ENCODE measurements around the gene PPP1CB.

Gene PPP1CB

GRCh38 chr2:28758459-28758858, 6.8 kb downstream of the PPP1CB start:
- Histone ChIP-seq H3K23ac (ENCODE audit: low read length) (no peak overlapping the region), H3K4me1 (ENCODE audit: control insufficient read depth, low read depth, low read length) (no peaks in the 10 kb centered on the region), H2BK15ac (replicated peaks; ENCODE audit: low read depth) (no peak overlapping the region), H2BK120ac (ENCODE audit: low read depth, low read length) (no peak overlapping the region), H3K4me3 (ENCODE audit: low read length) (no peak overlapping the region), H3K9ac (ENCODE audit: low read length) (no peak overlapping the region), H3K27ac (ENCODE audit: low read depth, low read length) (no peak overlapping the region), H3K18ac (ENCODE audit: low read length) (no peak overlapping the region), H3K36me3 (ENCODE audit: control insufficient read depth, insufficient read depth, low read length) (no peaks in the 10 kb centered on the region), H3K79me1 (ENCODE audit: low read length) (peaks cover 5% of the 10 kb centered on the region), H4K5ac (ENCODE audit: low read length) (no peak overlapping the region), H3K79me2 (ENCODE audit: control insufficient read depth, insufficient read depth, low read length) (peaks cover 76% of the 10 kb centered on the region), H3K56ac (ENCODE audit: low read length) (no peak overlapping the region), H3K27me3 (ENCODE audit: insufficient read depth, low read length, poor library complexity) (no peaks in the 10 kb centered on the region), H4K8ac (ENCODE audit: low read depth, low read length) (no peak overlapping the region), H2AK5ac (ENCODE audit: low read length) (no peak overlapping the region), H3K4me2 (ENCODE audit: low read length) (no peak overlapping the region), H2BK5ac (ENCODE audit: low read length) (no peak overlapping the region), H3K4ac (ENCODE audit: low read depth, low read length) (no peak overlapping the region)
- no CpG with 5 or more reads among the region's 2 CpGs for WGBS (ENCODE audit: extremely low coverage, insufficient coverage, low lambda C conversion rate)
- no peak for DNase-seq

GRCh38 chr2:28761420-28761819, 9.8 kb downstream of the PPP1CB start:
- H3K4ac ChIP-seq (ENCODE audit: low read depth, low read length): no peak overlapping the region
- no peak overlapping the region for H4K8ac ChIP-seq (ENCODE audit: low read depth, low read length)
- no peak overlapping the region for H2BK5ac ChIP-seq (ENCODE audit: low read length)
- no peak overlapping the region for H3K18ac ChIP-seq (ENCODE audit: low read length)
- no peak overlapping the region for H3K23ac ChIP-seq (ENCODE audit: low read length)
- no peaks in the 10 kb centered on the region for H3K4me1 ChIP-seq (ENCODE audit: control insufficient read depth, low read depth, low read length)
- no peak overlapping the region for H2BK15ac ChIP-seq (replicated peaks; ENCODE audit: low read depth)
- no peaks in the 10 kb centered on the region for H3K27me3 ChIP-seq (ENCODE audit: insufficient read depth, low read length, poor library complexity)
- H3K9ac ChIP-seq (ENCODE audit: low read length): no peak overlapping the region
- no peaks in the 10 kb centered on the region for H3K36me3 ChIP-seq (ENCODE audit: control insufficient read depth, insufficient read depth, low read length)
- no peak for DNase-seq
- no peak overlapping the region for H3K56ac ChIP-seq (ENCODE audit: low read length)
- no peak overlapping the region for H4K5ac ChIP-seq (ENCODE audit: low read length)
- no peak overlapping the region for H3K27ac ChIP-seq (ENCODE audit: low read depth, low read length)
- H2AK5ac ChIP-seq (ENCODE audit: low read length): no peak overlapping the region
- H3K4me2 ChIP-seq (ENCODE audit: low read length): no peak overlapping the region
- H2BK120ac ChIP-seq (ENCODE audit: low read depth, low read length): no peak overlapping the region
- peaks cover 5% of the 10 kb centered on the region for H3K79me1 ChIP-seq (ENCODE audit: low read length)
- peaks cover 79% of the 10 kb centered on the region for H3K79me2 ChIP-seq (ENCODE audit: control insufficient read depth, insufficient read depth, low read length)
- no peak overlapping the region for H3K4me3 ChIP-seq (ENCODE audit: low read length)
- WGBS (ENCODE audit: extremely low coverage, insufficient coverage, low lambda C conversion rate): no CpG with 5 or more reads among the region's 3 CpGs

- no peak overlapping the region for H3K4me2 ChIP-seq (ENCODE audit: low read length)
- H3K36me3 ChIP-seq (ENCODE audit: control insufficient read depth, insufficient read depth, low read length): no peaks in the 10 kb centered on the region
- H2BK5ac ChIP-seq (ENCODE audit: low read length): no peak overlapping the region
- no peak overlapping the region for H3K56ac ChIP-seq (ENCODE audit: low read length)
- H3K79me1 ChIP-seq (ENCODE audit: low read length): peaks cover 11% of the 10 kb centered on the region
- no peak overlapping the region for H3K9ac ChIP-seq (ENCODE audit: low read length)
- 100% methylated on average over 1 of the region's 8 CpGs for WGBS (ENCODE audit: extremely low coverage, insufficient coverage, low lambda C conversion rate)
- no peak overlapping the region for H3K23ac ChIP-seq (ENCODE audit: low read length)
- H2AK5ac ChIP-seq (ENCODE audit: low read length): no peak overlapping the region
- peaks cover 74% of the 10 kb centered on the region for H3K79me2 ChIP-seq (ENCODE audit: control insufficient read depth, insufficient read depth, low read length)
- no peak overlapping the region for H2BK120ac ChIP-seq (ENCODE audit: low read depth, low read length)
- no peak overlapping the region for H3K18ac ChIP-seq (ENCODE audit: low read length)
- no peak overlapping the region for H3K27ac ChIP-seq (ENCODE audit: low read depth, low read length)
- no peak overlapping the region for H3K4ac ChIP-seq (ENCODE audit: low read depth, low read length)
- no peak overlapping the region for H4K5ac ChIP-seq (ENCODE audit: low read length)
- H3K4me1 ChIP-seq (ENCODE audit: control insufficient read depth, low read depth, low read length): no peaks in the 10 kb centered on the region
- no peak for DNase-seq
- H3K27me3 ChIP-seq (ENCODE audit: insufficient read depth, low read length, poor library complexity): no peaks in the 10 kb centered on the region
- no peak overlapping the region for H3K4me3 ChIP-seq (ENCODE audit: low read length)
- H2BK15ac ChIP-seq (replicated peaks; ENCODE audit: low read depth): no peak overlapping the region
- H4K8ac ChIP-seq (ENCODE audit: low read depth, low read length): no peak overlapping the region
Measured at GRCh38 chr2:28764909-28765711, 13.5 kb downstream of the PPP1CB start.

GRCh38 chr2:28766070-28766469, 14.4 kb downstream of the PPP1CB start:
- Histone ChIP-seq H3K23ac (ENCODE audit: low read length) (no peak overlapping the region), H3K18ac (ENCODE audit: low read length) (no peak overlapping the region), H3K4ac (ENCODE audit: low read depth, low read length) (no peak overlapping the region), H4K8ac (ENCODE audit: low read depth, low read length) (no peak overlapping the region), H3K79me2 (ENCODE audit: control insufficient read depth, insufficient read depth, low read length) (peaks cover 68% of the 10 kb centered on the region), H2BK15ac (replicated peaks; ENCODE audit: low read depth) (no peak overlapping the region), H3K27ac (ENCODE audit: low read depth, low read length) (no peak overlapping the region), H3K36me3 (ENCODE audit: control insufficient read depth, insufficient read depth, low read length) (no peaks in the 10 kb centered on the region), H3K4me1 (ENCODE audit: control insufficient read depth, low read depth, low read length) (no peaks in the 10 kb centered on the region), H3K56ac (ENCODE audit: low read length) (no peak overlapping the region), H2BK5ac (ENCODE audit: low read length) (no peak overlapping the region), H4K5ac (ENCODE audit: low read length) (no peak overlapping the region), H3K4me2 (ENCODE audit: low read length) (no peak overlapping the region), H3K79me1 (ENCODE audit: low read length) (peaks cover 9% of the 10 kb centered on the region), H3K4me3 (ENCODE audit: low read length) (no peak overlapping the region), H3K27me3 (ENCODE audit: insufficient read depth, low read length, poor library complexity) (no peaks in the 10 kb centered on the region), H2AK5ac (ENCODE audit: low read length) (no peak overlapping the region), H2BK120ac (ENCODE audit: low read depth, low read length) (no peak overlapping the region), H3K9ac (ENCODE audit: low read length) (no peak overlapping the region)
- no peak for DNase-seq
- WGBS (ENCODE audit: extremely low coverage, insufficient coverage, low lambda C conversion rate): no CpG with 5 or more reads among the region's 2 CpGs

DNA sequence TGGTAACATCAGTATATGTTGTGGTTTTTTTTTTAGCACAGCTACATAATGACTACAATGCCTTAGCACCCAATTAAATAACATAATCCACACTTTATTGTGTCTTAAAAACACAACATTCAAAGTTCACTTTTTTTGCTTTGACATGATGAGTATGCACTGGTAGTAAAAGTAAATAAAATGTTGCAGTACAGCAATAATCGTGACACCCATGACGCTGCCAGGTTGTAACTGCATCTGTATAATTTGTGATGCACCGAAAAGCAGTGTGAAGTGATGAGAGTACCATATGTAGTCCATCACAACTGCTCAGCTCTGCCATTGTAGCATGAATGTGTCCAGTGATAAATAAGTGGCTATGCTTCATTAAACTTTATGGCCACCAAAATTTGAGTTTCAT, 15.7 kb downstream of the PPP1CB start:
- no peak overlapping the region for H3K23ac ChIP-seq (ENCODE audit: low read length)
- no peak overlapping the region for H2BK120ac ChIP-seq (ENCODE audit: low read depth, low read length)
- H3K4me2 ChIP-seq (ENCODE audit: low read length): no peak overlapping the region
- no peak overlapping the region for H3K4me3 ChIP-seq (ENCODE audit: low read length)
- H3K4me1 ChIP-seq (ENCODE audit: control insufficient read depth, low read depth, low read length): no peaks in the 10 kb centered on the region
- H3K79me2 ChIP-seq (ENCODE audit: control insufficient read depth, insufficient read depth, low read length): peaks cover 64% of the 10 kb centered on the region
- H4K5ac ChIP-seq (ENCODE audit: low read length): no peak overlapping the region
- WGBS (ENCODE audit: extremely low coverage, insufficient coverage, low lambda C conversion rate): no CpG with 5 or more reads among the region's 3 CpGs
- no peaks in the 10 kb centered on the region for H3K27me3 ChIP-seq (ENCODE audit: insufficient read depth, low read length, poor library complexity)
- no peak overlapping the region for H3K18ac ChIP-seq (ENCODE audit: low read length)
- no peaks in the 10 kb centered on the region for H3K36me3 ChIP-seq (ENCODE audit: control insufficient read depth, insufficient read depth, low read length)
- peaks cover 9% of the 10 kb centered on the region for H3K79me1 ChIP-seq (ENCODE audit: low read length)
- no peak overlapping the region for H3K4ac ChIP-seq (ENCODE audit: low read depth, low read length)
- H2BK15ac ChIP-seq (replicated peaks; ENCODE audit: low read depth): no peak overlapping the region
- H3K9ac ChIP-seq (ENCODE audit: low read length): no peak overlapping the region
- H2AK5ac ChIP-seq (ENCODE audit: low read length): no peak overlapping the region
- H3K56ac ChIP-seq (ENCODE audit: low read length): no peak overlapping the region
- H4K8ac ChIP-seq (ENCODE audit: low read depth, low read length): no peak overlapping the region
- no peak for DNase-seq
- no peak overlapping the region for H3K27ac ChIP-seq (ENCODE audit: low read depth, low read length)
- no peak overlapping the region for H2BK5ac ChIP-seq (ENCODE audit: low read length)

GRCh38 chr2:28768422-28768821, 16.8 kb downstream of the PPP1CB start:
- Histone ChIP-seq H3K4me3 (ENCODE audit: low read length) (no peak overlapping the region), H2AK5ac (ENCODE audit: low read length) (no peak overlapping the region), H2BK15ac (replicated peaks; ENCODE audit: low read depth) (no peak overlapping the region), H4K5ac (ENCODE audit: low read length) (no peak overlapping the region), H2BK120ac (ENCODE audit: low read depth, low read length) (no peak overlapping the region), H3K23ac (ENCODE audit: low read length) (no peak overlapping the region), H3K79me2 (ENCODE audit: control insufficient read depth, insufficient read depth, low read length) (peaks cover 60% of the 10 kb centered on the region), H2BK5ac (ENCODE audit: low read length) (no peak overlapping the region), H4K8ac (ENCODE audit: low read depth, low read length) (no peak overlapping the region), H3K4me2 (ENCODE audit: low read length) (no peak overlapping the region), H3K56ac (ENCODE audit: low read length) (no peak overlapping the region), H3K18ac (ENCODE audit: low read length) (no peak overlapping the region), H3K36me3 (ENCODE audit: control insufficient read depth, insufficient read depth, low read length) (no peaks in the 10 kb centered on the region), H3K27ac (ENCODE audit: low read depth, low read length) (no peak overlapping the region), H3K4me1 (ENCODE audit: control insufficient read depth, low read depth, low read length) (no peaks in the 10 kb centered on the region), H3K9ac (ENCODE audit: low read length) (no peak overlapping the region), H3K4ac (ENCODE audit: low read depth, low read length) (no peak overlapping the region), H3K79me1 (ENCODE audit: low read length) (peaks cover 9% of the 10 kb centered on the region), H3K27me3 (ENCODE audit: insufficient read depth, low read length, poor library complexity) (no peaks in the 10 kb centered on the region)
- DNase-seq: no peak
